RWPE2 (cell line): Measurements from ENCODE around the gene TRHDE.

ENCODE experiments used
- ATAC-seq: fragments of 200-7000 bp; cut with Tn5 transposase; 3 replicates; pipeline ENCODE4 v1.9.1; 2021; ENCODE audit warnings: low read depth
- DNase-seq: peaks from one replicate; pipeline ENCODE4 v3.0.0-alpha.2; 2020; ENCODE audit warnings: low spot score
- H3K27ac ChIP-seq: fragments of 450-650 bp; 2 replicates; pipeline ENCODE4 v1.5.1; 2017; ENCODE audit warnings: mild to moderate bottlenecking; ENCODE audit not compliant: poor library complexity, severe bottlenecking
- H3K27me3 ChIP-seq: fragments of 250-450 bp; sonication (Bioruptor Pico); 2 replicates; pipeline ENCODE4 v1.5.1; 2021; ENCODE audit warnings: mild to moderate bottlenecking, moderate library complexity; ENCODE audit not compliant: insufficient read depth, poor library complexity, severe bottlenecking
- H3K36me3 ChIP-seq: fragments of 250-450 bp; sonication (Bioruptor Pico); 2 replicates; pipeline ENCODE4 v1.5.1; 2020; ENCODE audit warnings: low read depth, mild to moderate bottlenecking, moderate library complexity
- H3K4me1 ChIP-seq: fragments of 250-450 bp; sonication (Bioruptor Pico); 2 replicates; pipeline ENCODE4 v1.5.1; 2021; ENCODE audit warnings: mild to moderate bottlenecking, moderate library complexity; ENCODE audit not compliant: insufficient read depth, poor library complexity, severe bottlenecking
- H3K4me3 ChIP-seq: fragments of 250-450 bp; sonication (Bioruptor Pico); 2 replicates; pipeline ENCODE4 v1.5.1; 2021; ENCODE audit warnings: mild to moderate bottlenecking, moderate library complexity; ENCODE audit not compliant: severe bottlenecking
- H3K9me3 ChIP-seq: fragments of 250-450 bp; sonication (Bioruptor Pico); 2 replicates; pipeline ENCODE4 v1.5.1; 2021; ENCODE audit warnings: mild to moderate bottlenecking, moderate library complexity; ENCODE audit not compliant: severe bottlenecking
- CTCF ChIP-seq: fragments of 450-650 bp; IDR thresholded peaks from one replicate; pipeline ENCODE4 v1.5.1; 2017; ENCODE audit warnings: mild to moderate bottlenecking, moderate library complexity; ENCODE audit not compliant: poor library complexity, severe bottlenecking

The TRHDE gene

GRCh38 chr12:72467985-72468384 lies 195.8 kb downstream of the TRHDE start:
- Histone ChIP-seq H3K27me3 (no peaks in the 10 kb centered on the region), H3K4me3 (no peak overlapping the region), H3K27ac (no peak overlapping the region), H3K9me3 (no peaks in the 10 kb centered on the region), H3K36me3 (no peaks in the 10 kb centered on the region), H3K4me1 (no peaks in the 10 kb centered on the region)
- no peak for TF ChIP-seq CTCF
- DNase-seq (no peak), ATAC-seq (no peak)

- Histone ChIP-seq H3K36me3 (no peaks in the 10 kb centered on the region), H3K27me3 (no peaks in the 10 kb centered on the region), H3K4me1 (no peaks in the 10 kb centered on the region), H3K27ac (no peak overlapping the region), H3K9me3 (no peaks in the 10 kb centered on the region), H3K4me3 (no peak overlapping the region)
- no peak for TF ChIP-seq CTCF
- ATAC-seq (no peak), DNase-seq (no peak)
Measured at GRCh38 chr12:72468505-72468904, 196.3 kb downstream of the TRHDE start.

GRCh38 chr12:72471806-72472205 lies 199.6 kb downstream of the TRHDE start:
- DNase-seq = no peak
- TF ChIP-seq CTCF = no peak
- no peak for ATAC-seq
- Histone ChIP-seq H3K27me3 (no peaks in the 10 kb centered on the region), H3K9me3 (no peaks in the 10 kb centered on the region), H3K27ac (no peak overlapping the region), H3K4me1 (no peaks in the 10 kb centered on the region), H3K4me3 (no peak overlapping the region), H3K36me3 (no peaks in the 10 kb centered on the region)

- DNase-seq = no peak
- TF ChIP-seq CTCF = peak; percentile 10
- no peaks in the 10 kb centered on the region for H3K4me1 ChIP-seq
Measured at GRCh38 chr12:72472350-72472749, 200.2 kb downstream of the TRHDE start.

GRCh38 chr12:72476301-72476700 lies 204.1 kb downstream of the TRHDE start:
- Histone ChIP-seq H3K4me3 (no peak overlapping the region), H3K27ac (no peak overlapping the region), H3K27me3 (no peaks in the 10 kb centered on the region), H3K4me1 (no peaks in the 10 kb centered on the region), H3K36me3 (no peaks in the 10 kb centered on the region), H3K9me3 (no peaks in the 10 kb centered on the region)
- TF ChIP-seq CTCF = no peak
- DNase-seq = no peak
- ATAC-seq = no peak

More at GRCh38 chr12:72472350-72472749, 200.2 kb downstream of the TRHDE start:
- H3K36me3 ChIP-seq = no peaks in the 10 kb centered on the region
- H3K9me3 ChIP-seq = no peaks in the 10 kb centered on the region
- no peak for ATAC-seq
- no peaks in the 10 kb centered on the region for H3K27me3 ChIP-seq
- no peak overlapping the region for H3K4me3 ChIP-seq
- H3K27ac ChIP-seq = no peak overlapping the region
